Measurements from ENCODE around the gene TBC1D2B.
"Not testable (repeated sequence)": the region's sequence is repeated elsewhere in the genome, so short reads cannot be mapped to it uniquely, and the experiment has no call there.

The TBC1D2B gene

DNA sequence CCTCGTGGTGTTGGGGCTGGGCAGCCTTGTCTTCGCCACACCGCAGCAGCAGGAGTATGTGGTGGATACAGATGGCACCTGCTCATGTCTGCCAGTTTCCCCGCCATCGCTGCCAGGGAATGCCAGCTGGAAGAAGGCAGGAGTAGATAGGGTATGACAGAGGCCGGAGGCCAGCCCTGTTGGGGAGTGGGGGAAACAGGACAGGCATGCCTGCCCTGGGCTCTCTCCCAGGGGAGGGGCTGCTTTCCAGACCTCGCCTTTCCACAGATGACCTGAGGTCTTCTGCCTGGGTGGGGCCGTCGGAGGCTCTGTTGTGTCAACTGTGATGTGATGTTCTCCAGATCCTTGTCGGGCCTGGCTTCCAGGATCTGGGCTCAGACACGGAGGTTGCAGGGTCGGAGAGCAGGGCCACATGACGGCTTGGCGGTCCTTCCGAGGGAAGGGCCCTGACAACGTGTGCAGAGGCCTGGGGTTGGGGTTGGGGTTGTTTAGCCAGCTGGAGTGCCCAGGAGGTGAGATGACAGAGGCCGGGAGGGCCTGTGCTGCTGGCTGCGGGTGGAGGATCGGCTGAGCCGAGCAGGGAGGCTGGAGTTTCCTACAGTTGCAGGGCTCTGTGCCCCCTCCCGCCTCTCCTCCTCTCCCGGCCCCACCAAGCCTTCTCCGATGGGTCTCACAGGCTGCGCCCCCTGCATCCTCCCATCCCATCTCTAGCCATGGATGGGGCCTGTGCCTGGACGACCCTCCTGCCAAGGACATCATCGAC, 102.0 kb downstream of the TBC1D2B start:
- no peak for DNase-seq (ENCODE audit: low spot score)

DNA sequence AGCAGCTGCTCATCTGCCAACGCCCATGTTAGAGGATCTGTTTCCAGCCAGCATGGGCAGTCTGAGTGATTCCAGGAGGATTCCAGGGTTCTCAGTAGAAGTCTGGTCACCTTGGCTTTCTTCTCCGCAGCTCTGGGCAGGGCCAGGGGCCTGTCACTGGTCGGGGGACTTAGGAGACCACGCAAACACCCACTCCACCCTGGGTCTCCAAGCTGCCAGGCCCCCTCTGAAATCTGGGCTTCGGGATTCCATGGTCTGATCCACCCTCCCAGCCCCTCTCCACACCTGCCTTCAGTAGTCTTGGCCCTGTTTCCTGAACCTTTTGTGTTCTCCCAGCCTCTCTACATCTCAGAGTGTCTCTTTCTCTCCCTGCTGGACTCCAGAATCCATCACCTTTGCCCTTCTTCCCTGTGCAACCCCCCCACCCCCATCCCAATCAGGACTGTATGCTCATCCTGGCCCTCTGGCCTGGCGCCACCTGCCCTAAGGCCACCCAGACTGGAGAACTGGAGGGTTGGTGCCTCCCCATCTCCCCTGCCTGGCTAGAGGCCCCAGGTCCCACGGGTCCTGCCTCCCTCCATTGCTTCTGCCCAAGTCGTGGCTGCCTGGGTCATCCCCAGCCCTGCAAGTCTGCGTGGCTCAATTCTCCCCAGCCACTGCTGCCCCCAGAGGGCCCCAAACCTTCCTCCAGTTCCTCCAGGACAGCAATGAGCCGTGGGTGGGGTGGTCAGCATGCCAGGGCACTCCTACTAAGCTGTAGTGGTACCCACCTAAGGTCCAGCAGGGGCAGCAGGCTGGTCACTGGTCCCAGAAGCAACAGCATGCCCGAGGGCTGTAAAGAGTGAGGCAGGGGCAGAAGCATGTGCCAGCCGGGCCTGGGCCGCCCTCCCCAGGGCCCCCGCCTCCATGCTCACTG, 102.8 kb downstream of the TBC1D2B start:
- no peak for DNase-seq (ENCODE audit: low spot score)

DNA sequence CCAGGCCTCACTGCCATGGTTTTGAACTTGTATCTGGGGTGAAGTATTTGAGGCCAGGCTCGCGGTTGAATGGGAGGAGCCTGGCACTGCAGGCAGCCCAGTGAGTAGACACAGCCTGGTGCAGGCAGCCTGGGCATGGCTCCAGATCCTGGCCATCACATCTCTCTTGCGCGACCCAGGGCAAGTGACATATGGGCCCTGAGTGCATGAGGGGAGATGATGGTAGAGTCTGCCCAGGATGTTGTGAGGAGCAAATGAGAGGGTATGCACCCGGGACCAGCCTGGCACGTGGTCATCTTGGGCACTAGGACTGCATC, 103.5 kb downstream of the TBC1D2B start:
- DNase-seq (ENCODE audit: low spot score): no peak

DNA sequence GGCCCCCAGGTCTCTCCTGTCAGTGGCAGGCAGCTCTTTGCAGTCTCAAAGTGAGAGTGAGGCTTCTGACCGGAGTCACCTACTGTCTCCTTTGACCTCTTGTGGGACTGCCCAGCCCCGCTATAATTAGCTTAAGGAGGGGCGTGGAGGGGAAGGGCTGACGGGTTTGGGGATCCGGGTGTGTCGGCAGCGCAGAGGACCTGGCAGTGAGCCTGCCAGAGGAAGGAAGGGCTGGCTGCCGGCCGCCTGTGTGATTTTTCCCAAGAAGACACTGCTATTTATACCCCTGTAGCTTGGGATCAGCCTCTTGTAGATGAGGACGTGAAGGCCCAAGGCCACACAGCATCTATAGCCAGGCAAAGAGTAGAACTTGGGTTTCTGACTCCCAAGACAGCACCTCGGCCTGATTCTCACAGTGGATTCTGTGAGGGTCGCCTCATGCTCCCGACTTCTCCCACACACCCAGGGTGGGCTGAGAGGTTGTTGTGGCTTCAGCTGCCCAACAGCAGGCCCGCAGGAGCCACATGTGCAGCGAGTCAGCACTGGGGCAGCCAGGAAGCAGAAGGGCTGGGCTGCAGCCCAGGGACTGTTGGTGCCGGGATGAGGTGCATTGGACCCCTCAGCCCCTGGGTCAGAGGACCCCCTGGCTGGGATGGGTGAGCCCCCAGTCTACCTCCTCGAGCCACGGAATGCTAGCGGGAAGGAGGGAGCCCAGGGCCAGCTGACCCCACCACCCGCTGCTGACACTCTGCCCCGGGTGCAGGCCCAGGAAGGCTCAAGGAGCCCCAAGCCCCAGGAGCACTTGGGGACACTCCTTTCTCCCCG, 104.0 kb downstream of the TBC1D2B start:
- DNase-seq (ENCODE audit: low spot score): not testable (repeated sequence)

DNA sequence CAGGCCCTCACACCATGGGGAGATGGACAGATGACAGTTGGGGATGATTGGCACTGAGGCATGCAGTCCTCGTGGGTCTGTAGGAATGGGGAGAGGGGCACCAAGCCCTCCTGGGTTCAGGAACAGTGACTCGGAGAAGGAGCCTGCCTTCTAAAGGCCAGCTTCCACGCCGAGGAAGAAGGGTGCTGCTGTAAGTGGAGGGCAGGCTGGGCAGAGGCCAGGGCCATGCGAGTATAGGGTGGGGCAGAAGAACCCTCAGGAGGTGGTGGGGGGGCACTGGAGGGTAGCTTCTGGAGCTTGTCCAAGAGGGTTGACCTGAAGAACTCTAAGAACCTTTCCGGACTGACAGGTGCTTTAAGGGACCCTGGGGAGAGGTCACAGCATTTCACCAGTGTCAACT, 104.8 kb downstream of the TBC1D2B start:
- DNase-seq (ENCODE audit: low spot score): not testable (repeated sequence)

DNA sequence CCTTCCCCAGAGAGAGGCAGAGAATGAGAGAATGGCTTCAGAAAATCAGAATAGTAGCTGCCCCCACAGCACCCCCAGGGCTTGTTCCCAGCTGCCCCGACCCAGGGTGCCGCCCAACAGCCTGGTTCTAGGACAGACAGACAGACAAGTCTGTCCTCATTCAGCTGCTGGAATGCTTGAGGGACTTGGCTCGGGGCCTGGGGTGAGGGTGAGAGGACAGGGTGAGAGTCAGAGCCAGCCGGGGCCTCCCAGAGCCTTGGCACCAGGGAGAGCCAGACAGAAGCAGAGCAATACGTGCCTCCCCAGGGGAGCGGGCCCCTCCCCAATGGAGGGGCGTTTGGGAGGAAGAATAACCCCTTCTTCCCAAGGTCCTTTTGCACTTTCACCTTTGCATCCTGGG, 105.6 kb downstream of the TBC1D2B start:
- DNase-seq (ENCODE audit: low spot score): not testable (repeated sequence)

DNA sequence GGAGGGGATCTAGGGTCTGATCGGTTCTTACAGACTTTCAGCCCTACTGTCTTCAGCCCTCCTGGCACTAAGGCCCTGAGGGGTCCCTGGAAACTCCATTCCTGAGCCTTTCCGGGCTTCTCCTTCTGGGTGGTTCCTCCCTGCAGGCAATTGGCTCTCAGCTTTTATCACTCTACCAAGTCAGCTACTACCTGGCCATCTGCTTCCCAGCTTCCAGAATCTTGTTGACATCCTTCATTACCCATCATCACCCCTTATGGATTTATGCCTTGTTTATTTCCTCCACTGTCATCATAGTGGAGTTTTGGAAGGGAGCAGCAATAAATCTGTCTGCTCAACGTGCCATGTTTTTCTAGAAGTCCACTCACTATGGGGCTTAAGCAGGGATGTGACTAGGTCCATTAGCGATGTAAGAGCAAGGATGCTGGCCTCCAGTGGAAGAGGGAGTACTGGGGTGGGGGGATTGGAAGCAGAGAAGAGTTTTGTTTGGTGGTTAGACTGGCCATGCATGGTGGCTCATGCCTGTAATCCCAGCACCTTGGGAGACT, 106.6 kb downstream of the TBC1D2B start:
- DNase-seq (ENCODE audit: low spot score): not testable (repeated sequence)

DNA sequence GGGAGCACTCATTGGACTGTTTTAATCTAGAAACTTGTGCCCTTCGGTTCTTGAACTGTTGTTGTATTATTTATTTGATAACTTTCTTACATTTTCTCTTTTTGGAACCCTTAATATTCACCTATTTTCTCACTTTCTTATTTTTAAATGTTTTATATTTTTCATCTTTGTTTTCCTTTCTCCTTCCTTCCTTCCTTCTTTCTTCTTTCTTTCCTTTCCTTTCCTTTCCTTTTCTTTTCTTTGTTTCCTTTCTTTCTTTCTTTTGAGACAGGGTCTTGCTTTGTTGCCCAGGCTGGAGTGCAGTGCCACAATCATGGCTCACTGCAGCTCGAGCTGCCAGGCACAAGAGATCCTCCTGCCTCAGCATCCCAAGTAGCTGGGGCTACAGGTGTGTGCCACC, 108.5 kb downstream of the TBC1D2B start:
- no peak for DNase-seq (ENCODE audit: low spot score)

DNA sequence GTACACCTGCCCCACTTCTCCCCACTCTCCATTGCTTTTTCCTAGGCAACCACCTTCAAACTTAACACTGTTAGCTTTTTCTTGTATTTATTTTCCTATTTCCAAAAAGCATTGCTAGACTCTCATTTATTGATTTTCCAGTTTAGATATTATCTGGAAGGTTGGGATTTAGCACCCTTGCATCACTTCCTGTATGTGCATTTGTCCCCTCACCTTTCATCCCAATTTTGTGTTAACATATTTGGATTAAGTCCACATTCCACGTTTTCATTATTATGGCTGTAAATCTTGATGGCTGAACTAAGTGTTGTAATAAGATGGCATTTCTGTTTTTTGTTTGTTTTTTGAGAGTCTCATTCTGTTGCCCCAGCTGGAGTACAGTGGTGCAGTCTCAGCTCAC, 109.7 kb downstream of the TBC1D2B start:
- DNase-seq (ENCODE audit: low spot score): no peak

DNA sequence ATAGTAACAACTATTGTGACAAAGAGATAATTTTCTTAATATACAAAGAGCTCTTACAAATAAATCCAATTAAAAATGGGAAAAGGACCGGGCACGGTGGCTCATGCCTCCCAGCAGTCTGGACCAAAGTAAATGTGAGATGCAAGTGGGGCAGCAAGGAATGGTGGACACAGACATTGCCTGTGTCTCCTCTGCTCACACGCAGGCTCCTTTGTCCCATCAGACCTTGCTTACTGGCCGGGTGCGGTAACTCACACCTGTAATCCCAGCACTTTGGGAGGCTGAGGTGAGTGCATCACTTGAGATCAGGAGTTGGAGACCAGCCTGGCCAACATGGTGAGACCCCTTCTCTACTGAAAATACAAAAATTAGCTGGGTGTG, 110.3 kb downstream of the TBC1D2B start:
- not testable (repeated sequence) for DNase-seq (ENCODE audit: low spot score)

DNA sequence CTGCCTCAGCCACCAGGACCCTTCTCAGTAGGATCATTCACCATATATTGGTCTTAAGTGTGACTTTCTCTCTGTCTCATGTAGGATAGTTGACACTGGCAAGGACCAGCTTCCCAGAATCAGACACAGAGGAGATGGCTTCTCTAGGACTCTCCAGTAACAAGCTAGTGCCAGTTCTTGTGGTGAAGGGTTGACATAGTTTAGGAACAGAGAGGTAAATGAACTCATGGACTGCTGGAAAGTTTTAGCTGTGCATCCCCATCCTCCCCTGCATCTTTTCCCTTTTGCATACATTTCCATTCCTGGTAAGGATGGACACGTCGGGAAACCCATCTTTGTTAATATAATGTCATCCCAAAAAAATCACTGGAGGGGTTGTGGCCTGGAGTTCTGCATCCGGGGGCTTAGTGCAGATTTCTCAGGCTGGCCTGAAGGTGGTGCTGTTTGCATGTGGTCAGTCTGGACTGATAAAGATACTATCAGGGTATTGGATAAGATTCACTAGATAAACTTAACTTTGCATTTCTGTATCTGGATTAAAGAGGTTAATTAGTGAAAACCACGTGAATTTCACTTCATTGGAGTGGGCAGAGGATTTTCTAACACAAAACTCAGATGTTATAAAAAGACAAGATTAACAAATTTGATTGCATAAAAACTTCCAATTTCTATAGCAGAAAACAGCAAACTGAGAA, 110.8 kb downstream of the TBC1D2B start:
- peak; percentile 52 for DNase-seq (ENCODE audit: low spot score)

DNA sequence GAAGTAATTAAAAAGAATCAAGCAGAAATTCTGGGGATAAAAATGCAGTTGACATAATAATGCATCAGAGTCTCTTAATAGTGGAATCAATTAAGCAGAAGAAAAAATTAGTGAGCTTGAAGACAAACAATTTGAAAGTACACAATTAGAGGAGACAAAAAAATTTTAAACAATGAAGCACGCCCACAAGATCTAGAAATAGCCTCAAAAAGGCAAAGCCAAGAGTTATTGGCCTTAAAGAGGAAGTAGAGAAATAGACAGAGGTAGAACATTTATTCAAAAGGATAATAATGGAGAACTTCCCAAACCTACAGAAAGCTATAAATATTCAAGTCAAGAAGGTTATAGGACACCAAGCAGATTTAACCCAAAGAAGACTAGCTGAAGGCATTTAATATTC, 113.3 kb downstream of the TBC1D2B start:
- DNase-seq (ENCODE audit: low spot score): no peak

DNA sequence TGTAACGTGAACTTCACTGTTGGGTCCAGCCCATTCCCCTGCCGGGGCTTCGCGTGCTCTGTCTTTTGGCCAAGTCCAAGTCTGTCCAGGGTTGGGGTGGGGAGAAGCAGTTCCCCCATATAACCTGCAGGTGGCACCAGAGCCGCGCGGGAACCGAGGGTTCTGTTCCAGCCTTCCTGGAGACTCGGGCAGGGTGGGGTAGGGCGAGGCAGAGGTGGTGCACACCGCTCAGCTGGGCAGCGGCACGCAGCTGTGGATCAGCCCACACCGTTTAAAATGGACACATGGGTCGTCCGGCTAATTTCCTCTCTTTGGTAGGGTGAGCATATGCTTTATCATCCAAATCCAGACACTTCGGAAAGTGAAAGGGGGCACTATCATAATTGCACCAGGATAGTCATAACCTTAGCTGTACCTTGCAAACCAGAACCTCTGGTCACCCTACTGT, 118.1 kb downstream of the TBC1D2B start:
- peak; percentile 62 for DNase-seq (ENCODE audit: low spot score)

DNA sequence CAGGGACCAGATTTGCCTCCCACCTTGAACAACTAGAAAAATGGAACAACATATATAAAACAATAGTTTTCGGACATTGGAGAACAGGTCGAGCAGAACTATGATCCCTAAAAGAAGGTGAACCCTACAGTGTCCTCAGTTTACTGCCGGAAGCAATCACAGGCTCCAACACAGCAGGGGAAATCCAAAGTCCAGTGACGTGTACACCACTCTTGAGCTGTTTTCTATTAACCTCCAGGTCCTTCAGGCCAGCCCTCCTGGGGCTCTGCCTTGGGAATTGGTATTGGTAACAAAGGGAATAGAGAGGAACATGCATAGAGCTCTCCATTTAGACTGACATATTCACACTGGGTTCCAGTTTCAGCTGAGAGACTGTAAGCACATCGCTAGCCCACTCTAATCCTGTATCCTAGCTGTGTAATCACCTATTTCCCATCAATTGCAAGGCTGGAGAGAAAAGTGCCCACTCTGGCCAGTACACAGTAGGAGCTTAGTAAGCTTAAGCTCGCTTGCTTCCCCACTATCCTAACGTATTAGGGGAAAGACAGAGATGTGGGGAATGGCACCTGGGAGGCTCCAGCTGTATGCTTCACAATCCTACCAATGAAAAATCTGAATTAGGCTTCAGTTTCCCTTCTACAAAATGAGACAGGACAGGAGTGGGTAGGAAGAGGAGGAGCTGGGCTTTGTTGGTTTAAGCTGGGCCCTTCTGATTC, 118.6 kb downstream of the TBC1D2B start:
- DNase-seq (ENCODE audit: low spot score): not testable (repeated sequence)

DNA sequence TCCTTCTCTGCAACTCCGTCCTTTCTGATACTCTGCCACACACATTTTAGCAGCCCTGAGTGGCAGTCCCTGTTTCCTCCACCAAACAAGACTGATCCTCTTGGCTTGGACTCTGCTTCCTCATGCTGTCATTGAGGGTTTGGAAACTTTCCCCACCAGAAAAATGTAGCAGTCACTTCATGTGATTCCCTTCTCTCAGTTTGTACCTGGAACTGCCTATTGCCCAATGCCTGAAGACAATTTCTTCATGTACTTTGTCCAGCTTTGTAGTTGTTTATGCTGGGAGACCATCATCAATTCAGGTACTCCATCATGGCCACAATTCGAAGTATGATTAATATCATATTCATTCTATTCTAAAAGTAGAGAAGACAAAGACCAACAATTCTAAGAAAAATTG, 119.5 kb downstream of the TBC1D2B start:
- not testable (repeated sequence) for DNase-seq (ENCODE audit: low spot score)

DNA sequence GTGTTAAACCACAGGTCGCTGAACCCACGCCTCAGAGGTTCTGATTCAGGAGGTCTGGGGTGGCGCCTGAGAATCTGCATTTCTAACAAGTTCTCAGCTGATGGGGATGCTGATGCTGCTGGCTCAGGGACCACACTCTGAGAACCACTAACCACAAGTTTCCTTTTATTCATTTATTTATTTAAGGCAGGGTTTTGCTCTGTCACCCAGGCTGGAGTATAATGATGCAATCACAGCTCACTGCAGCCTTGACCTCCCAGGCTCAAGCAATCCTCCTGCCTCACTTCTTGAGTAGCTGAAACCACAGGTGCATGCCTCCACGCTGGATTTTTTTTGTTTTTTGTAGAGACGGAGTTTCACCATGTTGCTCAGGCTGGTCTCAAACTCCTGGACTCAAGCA, 123.6 kb downstream of the TBC1D2B start:
- not testable (repeated sequence) for DNase-seq (ENCODE audit: low spot score)

DNA sequence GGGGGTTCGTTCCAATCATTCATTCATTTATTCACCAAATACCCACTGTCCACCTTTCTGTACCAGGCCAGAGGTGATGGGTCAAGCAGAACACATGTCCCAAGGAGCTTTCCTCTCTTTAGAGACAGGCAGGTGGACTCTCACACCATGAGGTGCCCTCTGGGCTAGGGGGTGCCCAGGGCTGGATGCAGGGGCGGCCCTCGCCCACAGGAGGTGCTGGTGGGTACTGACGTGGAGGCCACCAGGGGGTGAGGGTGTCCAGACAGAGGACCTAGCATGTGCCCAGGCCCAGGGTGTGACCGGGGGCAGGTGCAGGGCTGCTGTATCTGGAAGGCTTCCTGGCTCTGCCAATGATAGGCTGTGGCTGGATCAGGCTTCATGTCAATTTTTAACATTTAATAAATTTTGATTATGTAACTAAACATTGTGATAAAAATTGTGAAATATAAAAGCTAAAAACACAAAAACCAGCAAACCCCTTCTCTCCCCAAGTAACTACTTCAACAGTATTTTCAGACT, 124.5 kb downstream of the TBC1D2B start:
- peak; percentile 9 for DNase-seq (ENCODE audit: low spot score)

DNA sequence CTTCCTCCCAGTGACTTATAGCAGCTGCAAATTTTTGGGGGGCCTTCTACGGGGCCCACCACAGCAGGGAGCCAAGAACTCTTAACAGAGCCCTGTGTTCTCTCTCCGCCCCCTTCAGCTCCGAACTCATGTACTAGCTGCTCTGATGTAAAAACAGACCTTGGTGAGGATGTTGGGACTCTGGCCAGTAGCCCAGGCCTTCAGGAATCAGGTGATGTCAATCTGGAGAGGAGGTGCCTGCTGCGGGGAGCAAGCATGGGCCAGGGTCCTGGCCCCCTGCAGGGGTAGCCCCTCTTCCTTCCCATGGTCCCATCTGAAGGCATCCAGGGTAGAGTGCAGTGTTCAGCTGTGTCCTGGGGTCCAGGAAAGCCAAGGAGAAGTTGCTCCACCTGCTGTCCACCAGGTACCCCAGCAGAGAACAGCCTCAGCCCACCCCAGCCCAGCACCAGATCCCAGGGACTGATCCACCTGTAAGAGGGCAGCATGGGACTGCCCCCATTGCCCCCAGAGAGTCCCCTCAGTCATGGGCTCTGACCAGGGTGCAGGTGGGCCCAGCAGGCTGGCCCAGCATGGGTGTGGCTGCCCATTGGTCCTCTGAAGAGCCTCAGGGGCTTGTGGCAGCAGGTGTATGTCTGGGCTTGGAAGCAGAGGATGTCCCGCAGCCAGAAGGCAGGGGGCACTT, 126.3 kb downstream of the TBC1D2B start:
- DNase-seq (ENCODE audit: low spot score): not testable (repeated sequence)

DNA sequence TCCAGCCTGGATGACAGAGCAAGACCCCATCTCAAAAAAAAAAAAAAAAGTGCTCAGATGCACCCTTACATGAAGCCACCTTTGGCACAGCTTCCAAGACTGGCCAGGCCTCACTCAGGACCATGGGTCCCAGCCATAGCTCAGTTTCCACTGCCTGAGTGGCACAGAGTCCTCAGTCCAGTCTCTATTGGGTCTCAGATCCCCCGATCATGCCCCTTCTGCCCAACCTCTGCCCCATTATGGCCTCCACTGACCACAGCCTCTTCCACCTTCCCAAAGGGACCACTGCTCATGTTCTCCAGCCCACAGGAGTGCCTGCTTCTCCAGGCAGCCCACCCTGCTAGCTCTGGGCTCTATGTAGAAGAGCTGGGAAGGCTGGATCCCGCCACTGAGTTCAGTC, 127.0 kb downstream of the TBC1D2B start:
- not testable (repeated sequence) for DNase-seq (ENCODE audit: low spot score)

DNA sequence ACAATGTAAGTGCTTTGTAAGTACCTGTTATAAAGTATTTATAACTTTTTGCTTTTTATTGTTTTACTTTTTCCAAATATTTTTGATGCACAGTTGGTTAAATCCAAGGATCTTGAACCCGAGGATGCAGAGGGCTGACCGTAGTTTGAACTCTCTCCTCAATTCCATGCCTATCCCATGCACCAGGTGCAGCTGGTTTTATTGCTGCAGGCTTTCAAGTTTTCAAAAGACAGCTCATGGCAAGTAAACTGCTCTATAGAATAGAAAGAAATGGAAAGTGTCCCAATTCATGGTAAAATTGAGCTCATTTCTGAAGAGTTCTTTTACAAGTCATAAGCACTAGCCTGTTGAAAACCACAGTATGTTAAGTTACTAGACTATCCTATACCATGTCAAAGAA, 131.9 kb downstream of the TBC1D2B start:
- DNase-seq (ENCODE audit: low spot score): no peak

Data from RKO (cell line).